A549 (cell line): ENCODE measurements around the gene SEC22A.

Experiments
- CTCF ChIP-seq: fragments of >200 bp; sonication (Bioruptor Twin); formaldehyde crosslinking; IDR thresholded peaks from 3 replicates; pipeline ENCODE4 v1.5.1; 2016
- EP300 ChIP-seq, 2 experiments: fragments of >200 bp; sonication (Bioruptor Twin); formaldehyde crosslinking; IDR thresholded peaks; 2 replicates in 1 of 2; 3 replicates in 1 of 2; pipeline ENCODE4 v1.6.1; 2016 to 2017
- ESRRA ChIP-seq: fragments of 150-350 bp; IDR thresholded peaks from 2 replicates; pipeline ENCODE4 v1.6.1; 2014; ENCODE audit warnings: mild to moderate bottlenecking, low read length, borderline replicate concordance
- FOXS1 ChIP-seq: fragments of 250-450 bp; sonication (Bioruptor Pico); IDR thresholded peaks from 2 replicates; pipeline ENCODE4 v1.5.0; 2020; ENCODE audit warnings: mild to moderate bottlenecking, moderate library complexity
- JUN ChIP-seq, 2 experiments: fragments of >200 bp; sonication (Bioruptor Twin); formaldehyde crosslinking; IDR thresholded peaks; 2 replicates in 1 of 2; 3 replicates in 1 of 2; pipeline ENCODE4 v1.6.1; 2016 to 2017
- NFE2L2 ChIP-seq: fragments of 150-350 bp; conservative IDR thresholded peaks from 2 replicates; pipeline ENCODE4 v1.6.1; 2014; ENCODE audit warnings: low read length
- POLR2A ChIP-seq: IDR thresholded peaks from 2 replicates; pipeline ENCODE4 v1.6.1; 2012; ENCODE audit warnings: mild to moderate bottlenecking, low read length
- REST ChIP-seq: fragments of 200-600 bp; sonication (generic); IDR thresholded peaks from 2 replicates; pipeline ENCODE4 v1.6.1; 2016; ENCODE audit warnings: antibody characterized with exemption, mild to moderate bottlenecking, moderate library complexity

DNA sequence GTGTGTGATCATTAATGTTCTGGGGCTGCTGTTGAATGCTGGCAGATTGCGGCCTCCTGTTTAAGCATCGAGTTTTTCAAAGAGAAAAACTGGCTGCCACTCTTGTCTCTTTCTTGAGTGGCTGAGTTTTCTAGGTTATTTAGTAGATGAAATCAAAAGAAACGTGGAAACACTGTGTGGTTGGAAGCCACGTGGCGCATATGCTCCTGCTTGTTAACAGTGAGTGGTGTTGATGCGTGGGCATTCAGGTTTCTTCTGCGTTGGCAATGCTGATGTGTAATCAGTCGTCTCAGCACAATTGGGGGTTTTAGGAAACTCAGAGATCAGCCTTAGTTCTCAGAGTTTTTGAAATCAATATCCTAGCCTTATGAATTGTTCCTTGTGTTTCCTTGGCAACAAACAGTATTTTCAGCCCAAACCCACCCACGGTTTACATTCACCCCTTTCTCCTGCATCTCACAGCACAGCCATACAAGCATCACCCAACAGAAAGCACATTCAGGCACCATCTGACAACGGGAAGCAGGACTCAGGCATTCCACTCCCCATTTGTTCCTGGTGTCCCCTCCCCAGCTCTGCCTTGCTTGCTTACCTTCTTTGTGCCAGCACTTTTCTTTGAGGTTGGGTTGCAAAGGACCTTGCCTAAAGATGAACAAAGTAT is 74.7 kb downstream of the SEC22A start:
- no peak for TF ChIP-seq JUN (IDR thresholded peaks at IDR 0.05)
- no peak for TF ChIP-seq CTCF
- TF ChIP-seq NFE2L2, result no peak
- TF ChIP-seq ESRRA, result no peak
- no peak for TF ChIP-seq POLR2A
- no peak for TF ChIP-seq REST
- no peak for TF ChIP-seq FOXS1 (CRISPR knock-in tag)
- no peak for TF ChIP-seq EP300 (IDR thresholded peaks at IDR 0.05)
